GM23338 (cell line): ENCODE results near the gene PDE4D. TPM values are rescaled to one million over a fixed set of nuclear protein-coding genes. Genes with fewer than 3 reads are reported as not detected.

ENCODE experiments used
- ATAC-seq: fragments of 200-7000 bp; cut with Tn5 transposase; 3 replicates; pipeline ENCODE4 v1.9.1; 2020
- DNase-seq: peaks from one replicate; pipeline ENCODE4 v3.0.0-alpha.2; 2015; ENCODE audit warnings: low spot score
- H2AFZ ChIP-seq: fragments of 200-600 bp; sonication (generic); 2 replicates; pipeline ENCODE4 v1.8.0; 2016; ENCODE audit warnings: antibody characterized with exemption, mild to moderate bottlenecking, moderate library complexity
- H3F3A ChIP-seq: fragments of 200-600 bp; sonication (generic); replicated peaks from 2 replicates; pipeline ENCODE4 v1.8.0; 2017; ENCODE audit warnings: antibody characterized with exemption, mixed run types, low read depth
- H3K27ac ChIP-seq: fragments of 200-600 bp; sonication (generic); 2 replicates; pipeline ENCODE4 v1.6.1; 2016; ENCODE audit warnings: low read depth
- H3K27me3 ChIP-seq: fragments of 200-600 bp; sonication (generic); 2 replicates; pipeline ENCODE4 v1.8.0; 2016; ENCODE audit warnings: mild to moderate bottlenecking, mixed run types, moderate library complexity; ENCODE audit not compliant: insufficient read depth
- H3K36me3 ChIP-seq: fragments of 200-600 bp; sonication (generic); 2 replicates; pipeline ENCODE4 v1.8.0; 2016; ENCODE audit warnings: mild to moderate bottlenecking; ENCODE audit not compliant: insufficient read depth
- H3K4me1 ChIP-seq: fragments of 200-600 bp; sonication (generic); 2 replicates; pipeline ENCODE4 v1.8.0; 2016; ENCODE audit warnings: mild to moderate bottlenecking, moderate library complexity; ENCODE audit not compliant: insufficient read depth
- H3K4me2 ChIP-seq: fragments of 200-600 bp; sonication (generic); 2 replicates; pipeline ENCODE4 v1.7.1; 2017; ENCODE audit warnings: mixed run types
- H3K4me3 ChIP-seq: fragments of 200-600 bp; sonication (generic); 2 replicates; pipeline ENCODE4 v1.6.1; 2016; ENCODE audit warnings: mixed run types
- H3K79me2 ChIP-seq: fragments of 200-600 bp; sonication (generic); replicated peaks from 2 replicates; pipeline ENCODE4 v1.8.0; 2017; ENCODE audit warnings: mild to moderate bottlenecking; ENCODE audit not compliant: insufficient read depth
- H3K9me2 ChIP-seq: fragments of 200-600 bp; sonication (generic); 2 replicates; pipeline ENCODE4 v1.8.0; 2017; ENCODE audit not compliant: insufficient read depth
- H4K20me1 ChIP-seq: fragments of 200-600 bp; sonication (generic); replicated peaks from 2 replicates; pipeline ENCODE4 v1.8.0; 2017; ENCODE audit warnings: mild to moderate bottlenecking; ENCODE audit not compliant: insufficient read depth
- H3K27ac Mint-ChIP-seq: 2 replicates; pipeline ENCODE4 v1.8.0; 2020; ENCODE audit warnings: inconsistent platforms, mild to moderate bottlenecking, moderate library complexity, mixed read lengths
- H3K27me3 Mint-ChIP-seq: 3 replicates; pipeline ENCODE4 v1.8.0; 2022; ENCODE audit warnings: low read depth, mild to moderate bottlenecking, moderate library complexity, mixed read lengths, inconsistent platforms; ENCODE audit not compliant: insufficient read depth, poor library complexity
- H3K36me3 Mint-ChIP-seq: 3 replicates; pipeline ENCODE4 v1.8.0; 2021; ENCODE audit warnings: low read depth, mild to moderate bottlenecking, inconsistent platforms, moderate library complexity, mixed read lengths
- H3K4me1 Mint-ChIP-seq: 3 replicates; pipeline ENCODE4 v1.8.0; 2020; ENCODE audit warnings: mild to moderate bottlenecking, inconsistent platforms, mixed read lengths
- H3K4me3 Mint-ChIP-seq: 3 replicates; pipeline ENCODE4 v1.8.0; 2021; ENCODE audit warnings: moderate library complexity, mild to moderate bottlenecking, inconsistent platforms, mixed read lengths
- H3K9me3 Mint-ChIP-seq: 3 replicates; pipeline ENCODE4 v1.8.0; 2020; ENCODE audit warnings: moderate library complexity, mild to moderate bottlenecking, inconsistent platforms, mixed read lengths
- CREB1 ChIP-seq: fragments of 250-450 bp; sonication (Bioruptor Pico); IDR thresholded peaks from 2 replicates; pipeline ENCODE4 v1.5.0; 2020; ENCODE audit warnings: low read depth, mild to moderate bottlenecking, moderate library complexity
- EZH2 ChIP-seq: fragments of 200-600 bp; sonication (generic); IDR thresholded peaks from one replicate; pipeline ENCODE4 v1.8.0; 2017; ENCODE audit warnings: antibody characterized with exemption, mild to moderate bottlenecking, low read depth; ENCODE audit not compliant: unreplicated experiment
- EZH2phosphoT487 ChIP-seq: fragments of 200-600 bp; sonication (generic); IDR thresholded peaks from one replicate; pipeline ENCODE4 v1.8.1; 2018; ENCODE audit warnings: antibody characterized with exemption; ENCODE audit not compliant: unreplicated experiment
- JUNB ChIP-seq: IDR thresholded peaks from one replicate; pipeline ENCODE4 v1.6.1; 2016; ENCODE audit warnings: antibody characterized with exemption; ENCODE audit not compliant: unreplicated experiment
- NANOG ChIP-seq: IDR thresholded peaks from 2 replicates; pipeline ENCODE4 v1.6.1; 2016; ENCODE audit warnings: antibody characterized with exemption, borderline replicate concordance
- POLR2AphosphoS5 ChIP-seq: IDR thresholded peaks from 2 replicates; pipeline ENCODE4 v1.6.1; 2016; ENCODE audit warnings: antibody characterized with exemption, low read depth
- STAT1 ChIP-seq: IDR thresholded peaks from one replicate; pipeline ENCODE4 v1.6.1; 2016; ENCODE audit warnings: antibody characterized with exemption; ENCODE audit not compliant: unreplicated experiment
- ZNF114 ChIP-seq: fragments of 250-450 bp; sonication (Bioruptor Pico); IDR thresholded peaks from 2 replicates; pipeline ENCODE4 v1.5.0; 2020; ENCODE audit warnings: mild to moderate bottlenecking, moderate library complexity
- ZNF331 ChIP-seq: fragments of 250-450 bp; sonication (Bioruptor Pico); IDR thresholded peaks from 2 replicates; pipeline ENCODE4 v1.5.0; 2020; ENCODE audit warnings: low read depth, mild to moderate bottlenecking, moderate library complexity
- polyA plus RNA-seq: library from polyadenylated mRNA; unstranded; fragments of >200 nt; fragmentation: Nextera tagmentation; extraction: Ambion mirVana; gene quantifications from 2 replicates; pipeline ENCODE4 v1.2.1, GENCODE V29; 2016
- total RNA-seq: library from RNA; depleted of rRNA; stranded (reverse); fragments of >200 nt; shearing (Covaris generic); gene quantifications from 2 replicates; pipeline ENCODE4 v1.2.3, GENCODE V29; 2014
- TF ChIP-seq, protein P1 (sequence below): IDR thresholded peaks from one replicate; pipeline ENCODE4 v1.6.1; 2018; ENCODE audit warnings: antibody characterized with exemption; ENCODE audit not compliant: unreplicated experiment
- TF ChIP-seq, protein P2 (sequence below): IDR thresholded peaks from 2 replicates; pipeline ENCODE4 v1.6.1; 2016; ENCODE audit warnings: antibody characterized with exemption
- TF ChIP-seq, protein P3 (sequence below), 2 experiments: fragments of 200-600 bp in 1 of 2; sonication (generic) in 1 of 2; conservative IDR thresholded peaks; 2 replicates each; pipeline versions ENCODE4 v1.5.1 to v1.6.1; 2016 to 2017; ENCODE audit warnings: antibody characterized with exemption in 2 of 2, low read depth in 2 of 2, mild to moderate bottlenecking in 2 of 2, moderate library complexity in 1 of 2

Gene PDE4D
- total and polyA plus RNA-seq, 2 experiments from 2014 or later, result 2.1 to 4.7 TPM

DNA sequence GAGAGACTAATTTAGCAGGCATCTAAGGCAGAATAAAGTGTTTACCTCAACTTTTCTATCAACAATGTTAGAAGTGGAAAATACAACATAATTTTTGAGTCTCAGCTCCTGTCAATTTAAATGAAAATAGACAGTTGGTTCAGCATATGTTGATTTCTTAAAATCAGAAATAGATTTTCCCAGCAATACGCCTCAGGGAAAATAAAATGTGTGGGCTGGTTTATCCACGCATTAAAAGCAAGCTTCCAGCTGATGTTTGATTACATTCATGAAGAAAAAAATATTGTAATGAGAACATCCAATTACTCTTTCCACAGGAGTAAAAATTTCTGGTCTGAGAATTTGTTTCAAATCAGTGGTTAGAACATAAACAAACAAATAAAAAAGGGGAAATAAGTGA, 166.3 kb downstream of the PDE4D start:
- no peaks in the 10 kb centered on the region for H3K27me3 Mint-ChIP-seq
- H3K36me3 Mint-ChIP-seq, result no peaks in the 10 kb centered on the region
- Histone ChIP-seq H3F3A (no peaks in the 10 kb centered on the region), H2AFZ (no peak overlapping the region), H4K20me1 (no peaks in the 10 kb centered on the region), H3K79me2 (no peaks in the 10 kb centered on the region), H3K27ac (no peak overlapping the region), H3K9me2 (no peaks in the 10 kb centered on the region), H3K4me2 (no peak overlapping the region), H3K4me3 (no peak overlapping the region), H3K27me3 (no peaks in the 10 kb centered on the region), H3K36me3 (no peaks in the 10 kb centered on the region), H3K4me1 (peaks cover 6% of the 10 kb centered on the region; the same call in 1 of the 2 replicates)
- H3K9me3 Mint-ChIP-seq, result no peaks in the 10 kb centered on the region
- DNase-seq (no peak), ATAC-seq (no peak)
- no peak overlapping the region for H3K4me3 Mint-ChIP-seq
- H3K4me1 Mint-ChIP-seq, result peaks cover 10% of the 10 kb centered on the region
- TF ChIP-seq EZH2, result no peak
- TF ChIP-seq EZH2phosphoT487, result no peak
- TF ChIP-seq, protein P1, sequence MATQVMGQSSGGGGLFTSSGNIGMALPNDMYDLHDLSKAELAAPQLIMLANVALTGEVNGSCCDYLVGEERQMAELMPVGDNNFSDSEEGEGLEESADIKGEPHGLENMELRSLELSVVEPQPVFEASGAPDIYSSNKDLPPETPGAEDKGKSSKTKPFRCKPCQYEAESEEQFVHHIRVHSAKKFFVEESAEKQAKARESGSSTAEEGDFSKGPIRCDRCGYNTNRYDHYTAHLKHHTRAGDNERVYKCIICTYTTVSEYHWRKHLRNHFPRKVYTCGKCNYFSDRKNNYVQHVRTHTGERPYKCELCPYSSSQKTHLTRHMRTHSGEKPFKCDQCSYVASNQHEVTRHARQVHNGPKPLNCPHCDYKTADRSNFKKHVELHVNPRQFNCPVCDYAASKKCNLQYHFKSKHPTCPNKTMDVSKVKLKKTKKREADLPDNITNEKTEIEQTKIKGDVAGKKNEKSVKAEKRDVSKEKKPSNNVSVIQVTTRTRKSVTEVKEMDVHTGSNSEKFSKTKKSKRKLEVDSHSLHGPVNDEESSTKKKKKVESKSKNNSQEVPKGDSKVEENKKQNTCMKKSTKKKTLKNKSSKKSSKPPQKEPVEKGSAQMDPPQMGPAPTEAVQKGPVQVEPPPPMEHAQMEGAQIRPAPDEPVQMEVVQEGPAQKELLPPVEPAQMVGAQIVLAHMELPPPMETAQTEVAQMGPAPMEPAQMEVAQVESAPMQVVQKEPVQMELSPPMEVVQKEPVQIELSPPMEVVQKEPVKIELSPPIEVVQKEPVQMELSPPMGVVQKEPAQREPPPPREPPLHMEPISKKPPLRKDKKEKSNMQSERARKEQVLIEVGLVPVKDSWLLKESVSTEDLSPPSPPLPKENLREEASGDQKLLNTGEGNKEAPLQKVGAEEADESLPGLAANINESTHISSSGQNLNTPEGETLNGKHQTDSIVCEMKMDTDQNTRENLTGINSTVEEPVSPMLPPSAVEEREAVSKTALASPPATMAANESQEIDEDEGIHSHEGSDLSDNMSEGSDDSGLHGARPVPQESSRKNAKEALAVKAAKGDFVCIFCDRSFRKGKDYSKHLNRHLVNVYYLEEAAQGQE, result no peak
- TF ChIP-seq CREB1 (CRISPR knock-in tag), result no peak
- no peak for TF ChIP-seq ZNF331 (CRISPR knock-in tag)
- no peak for TF ChIP-seq NANOG
- TF ChIP-seq, protein P2, sequence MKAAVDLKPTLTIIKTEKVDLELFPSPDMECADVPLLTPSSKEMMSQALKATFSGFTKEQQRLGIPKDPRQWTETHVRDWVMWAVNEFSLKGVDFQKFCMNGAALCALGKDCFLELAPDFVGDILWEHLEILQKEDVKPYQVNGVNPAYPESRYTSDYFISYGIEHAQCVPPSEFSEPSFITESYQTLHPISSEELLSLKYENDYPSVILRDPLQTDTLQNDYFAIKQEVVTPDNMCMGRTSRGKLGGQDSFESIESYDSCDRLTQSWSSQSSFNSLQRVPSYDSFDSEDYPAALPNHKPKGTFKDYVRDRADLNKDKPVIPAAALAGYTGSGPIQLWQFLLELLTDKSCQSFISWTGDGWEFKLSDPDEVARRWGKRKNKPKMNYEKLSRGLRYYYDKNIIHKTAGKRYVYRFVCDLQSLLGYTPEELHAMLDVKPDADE, result no peak
- TF ChIP-seq STAT1, result no peak
- TF ChIP-seq ZNF114 (CRISPR knock-in tag), result no peak
- no peak overlapping the region for H3K27ac Mint-ChIP-seq

DNA sequence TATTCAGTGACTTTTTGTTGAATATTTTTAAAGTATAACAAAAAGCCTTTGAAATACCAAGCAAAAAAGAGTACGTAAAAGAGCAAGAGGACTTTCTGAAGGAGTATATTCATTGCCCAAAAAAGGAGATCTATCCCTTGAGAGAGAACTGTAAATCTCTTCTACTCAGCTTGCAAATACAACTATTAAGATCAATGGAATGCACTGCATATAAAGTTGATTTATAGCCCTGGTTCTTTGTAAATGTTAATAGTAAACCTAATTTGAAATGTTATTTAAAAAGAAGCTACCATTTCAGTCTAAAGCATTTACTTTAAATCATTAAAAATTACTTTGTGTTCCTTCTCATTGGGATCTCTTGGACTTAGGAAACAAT, 168.1 kb downstream of the PDE4D start:
- no peaks in the 10 kb centered on the region for H3K36me3 Mint-ChIP-seq
- TF ChIP-seq EZH2 (no peak), JUNB (no peak), CREB1 (CRISPR knock-in tag) (no peak), ZNF331 (CRISPR knock-in tag) (no peak), NANOG (no peak), STAT1 (no peak), POLR2AphosphoS5 (no peak)
- TF ChIP-seq, protein P1, result no peak
- TF ChIP-seq, protein P3, sequence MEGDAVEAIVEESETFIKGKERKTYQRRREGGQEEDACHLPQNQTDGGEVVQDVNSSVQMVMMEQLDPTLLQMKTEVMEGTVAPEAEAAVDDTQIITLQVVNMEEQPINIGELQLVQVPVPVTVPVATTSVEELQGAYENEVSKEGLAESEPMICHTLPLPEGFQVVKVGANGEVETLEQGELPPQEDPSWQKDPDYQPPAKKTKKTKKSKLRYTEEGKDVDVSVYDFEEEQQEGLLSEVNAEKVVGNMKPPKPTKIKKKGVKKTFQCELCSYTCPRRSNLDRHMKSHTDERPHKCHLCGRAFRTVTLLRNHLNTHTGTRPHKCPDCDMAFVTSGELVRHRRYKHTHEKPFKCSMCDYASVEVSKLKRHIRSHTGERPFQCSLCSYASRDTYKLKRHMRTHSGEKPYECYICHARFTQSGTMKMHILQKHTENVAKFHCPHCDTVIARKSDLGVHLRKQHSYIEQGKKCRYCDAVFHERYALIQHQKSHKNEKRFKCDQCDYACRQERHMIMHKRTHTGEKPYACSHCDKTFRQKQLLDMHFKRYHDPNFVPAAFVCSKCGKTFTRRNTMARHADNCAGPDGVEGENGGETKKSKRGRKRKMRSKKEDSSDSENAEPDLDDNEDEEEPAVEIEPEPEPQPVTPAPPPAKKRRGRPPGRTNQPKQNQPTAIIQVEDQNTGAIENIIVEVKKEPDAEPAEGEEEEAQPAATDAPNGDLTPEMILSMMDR (conservative IDR thresholded peaks at IDR 0.05; ENCODE audit: low read depth in 2 of 2), result no peak
- peak overlapping the region; percentile 67; the same call in 1 of the 2 replicates for H3K27ac Mint-ChIP-seq
- H3K9me3 Mint-ChIP-seq, result 0 out of 3 replicates have a peak, but pooled peaks cover under 1% of the 10 kb centered on the region
- ATAC-seq (no peak), DNase-seq (no peak)
- no peaks in the 10 kb centered on the region for H3K27me3 Mint-ChIP-seq
- H3F3A ChIP-seq, result no peaks in the 10 kb centered on the region
- H3K36me3 ChIP-seq, result no peaks in the 10 kb centered on the region
- H3K27me3 ChIP-seq, result no peaks in the 10 kb centered on the region
- no peak overlapping the region for H3K27ac ChIP-seq
- H3K4me3 Mint-ChIP-seq, result no peak overlapping the region
- 0 out of 2 replicates have a peak overlapping the region, but pooled peaks have one; percentile 21 for H2AFZ ChIP-seq
- peaks cover 17% of the 10 kb centered on the region; the same call in 2 of the 3 replicates for H3K4me1 Mint-ChIP-seq
- H3K4me2 ChIP-seq, result no peak overlapping the region
- H3K4me3 ChIP-seq, result no peak overlapping the region
- H4K20me1 ChIP-seq, result no peaks in the 10 kb centered on the region
- no peaks in the 10 kb centered on the region for H3K9me2 ChIP-seq
- peaks cover 5% of the 10 kb centered on the region for H3K4me1 ChIP-seq
- no peaks in the 10 kb centered on the region for H3K79me2 ChIP-seq
